Endodermal cell (in vitro differentiated cells): ENCODE data around the gene MSGN1. TPM values are rescaled to one million over a fixed set of nuclear protein-coding genes. Genes with fewer than 3 reads are reported as not detected.

ENCODE experiments used
- DNase-seq: peaks from one replicate; pipeline ENCODE4 v3.0.0-alpha.2; 2017
- H3K27ac ChIP-seq: 2 replicates; pipeline ENCODE4 v1.5.1; 2013; ENCODE audit warnings: mild to moderate bottlenecking, low read depth, low read length, moderate library complexity
- H3K27me3 ChIP-seq: 2 replicates; pipeline ENCODE4 v1.6.1; 2013; ENCODE audit warnings: mild to moderate bottlenecking, low read length, moderate library complexity; ENCODE audit not compliant: insufficient read depth, control insufficient read depth, poor library complexity, severe bottlenecking
- H3K36me3 ChIP-seq: 2 replicates; pipeline ENCODE4 v1.7.0; 2013; ENCODE audit warnings: mild to moderate bottlenecking, low read length, moderate library complexity; ENCODE audit not compliant: control insufficient read depth, insufficient read depth
- H3K4me1 ChIP-seq: one replicate; pipeline ENCODE4 v1.7.0; 2013; ENCODE audit warnings: low read length; ENCODE audit not compliant: control insufficient read depth, insufficient read depth
- H3K4me3 ChIP-seq: 2 replicates; pipeline ENCODE4 v1.5.1; 2013; ENCODE audit warnings: mild to moderate bottlenecking, low read length, moderate library complexity
- H3K9ac ChIP-seq: 2 replicates; pipeline ENCODE4 v1.6.1; 2013; ENCODE audit warnings: mild to moderate bottlenecking, low read length, moderate library complexity; ENCODE audit not compliant: poor library complexity, severe bottlenecking; ENCODE audit errors: extremely low read depth
- H3K9me3 ChIP-seq: 2 replicates; pipeline ENCODE4 v1.6.1; 2013; ENCODE audit warnings: mild to moderate bottlenecking, low read length, moderate library complexity; ENCODE audit not compliant: control insufficient read depth
- H3K27ac Mint-ChIP-seq: 2 replicates; pipeline ENCODE4 v1.8.0; 2020; ENCODE audit warnings: mixed read lengths
- H3K27me3 Mint-ChIP-seq: 2 replicates; pipeline ENCODE4 v1.8.0; 2021; ENCODE audit warnings: mild to moderate bottlenecking, mixed read lengths; ENCODE audit not compliant: insufficient read depth
- H3K36me3 Mint-ChIP-seq: 2 replicates; pipeline ENCODE4 v1.8.0; 2020; ENCODE audit warnings: low read depth, mixed read lengths
- H3K4me1 Mint-ChIP-seq: 2 replicates; pipeline ENCODE4 v1.8.0; 2020; ENCODE audit warnings: mixed read lengths
- H3K4me3 Mint-ChIP-seq: 2 replicates; pipeline ENCODE4 v1.8.0; 2020; ENCODE audit warnings: mild to moderate bottlenecking, moderate library complexity, mixed read lengths
- H3K9me3 Mint-ChIP-seq: 2 replicates; pipeline ENCODE4 v1.8.0; 2020; ENCODE audit warnings: mild to moderate bottlenecking, mixed read lengths
- WGBS, 2 experiments: methylation state at CpG; one replicate each; pipeline versions ENCODE4 v1.1.5 to v1.1.7; 2013; ENCODE audit warnings: missing lambda C conversion rate in 2 of 2, mixed read lengths in 1 of 2; ENCODE audit not compliant: insufficient coverage in 1 of 2, insufficient read length in 1 of 2; 5-methylcytosine and 5-hydroxymethylcytosine counted together
- total RNA-seq, 2 donors: library from RNA; stranded (reverse); fragmentation: NEBNext Ultra II Directional in 1 of 2; extraction: Animal tissue kit (Norgen Biotek cat#: 25700) in 1 of 2; gene quantifications; 2 replicates in 1 of 2; 3 replicates in 1 of 2; pipeline ENCODE4 v1.2.1, GENCODE V29; 2021
- TF ChIP-seq, protein P1 (sequence below): fragments of 200-600 bp; sonication (generic); conservative IDR thresholded peaks from 2 replicates; pipeline ENCODE4 v1.5.0; 2021; ENCODE audit warnings: antibody characterized with exemption, mild to moderate bottlenecking

The MSGN1 gene
- total RNA-seq, 2 donors from 2014 or later = not detected

DNA sequence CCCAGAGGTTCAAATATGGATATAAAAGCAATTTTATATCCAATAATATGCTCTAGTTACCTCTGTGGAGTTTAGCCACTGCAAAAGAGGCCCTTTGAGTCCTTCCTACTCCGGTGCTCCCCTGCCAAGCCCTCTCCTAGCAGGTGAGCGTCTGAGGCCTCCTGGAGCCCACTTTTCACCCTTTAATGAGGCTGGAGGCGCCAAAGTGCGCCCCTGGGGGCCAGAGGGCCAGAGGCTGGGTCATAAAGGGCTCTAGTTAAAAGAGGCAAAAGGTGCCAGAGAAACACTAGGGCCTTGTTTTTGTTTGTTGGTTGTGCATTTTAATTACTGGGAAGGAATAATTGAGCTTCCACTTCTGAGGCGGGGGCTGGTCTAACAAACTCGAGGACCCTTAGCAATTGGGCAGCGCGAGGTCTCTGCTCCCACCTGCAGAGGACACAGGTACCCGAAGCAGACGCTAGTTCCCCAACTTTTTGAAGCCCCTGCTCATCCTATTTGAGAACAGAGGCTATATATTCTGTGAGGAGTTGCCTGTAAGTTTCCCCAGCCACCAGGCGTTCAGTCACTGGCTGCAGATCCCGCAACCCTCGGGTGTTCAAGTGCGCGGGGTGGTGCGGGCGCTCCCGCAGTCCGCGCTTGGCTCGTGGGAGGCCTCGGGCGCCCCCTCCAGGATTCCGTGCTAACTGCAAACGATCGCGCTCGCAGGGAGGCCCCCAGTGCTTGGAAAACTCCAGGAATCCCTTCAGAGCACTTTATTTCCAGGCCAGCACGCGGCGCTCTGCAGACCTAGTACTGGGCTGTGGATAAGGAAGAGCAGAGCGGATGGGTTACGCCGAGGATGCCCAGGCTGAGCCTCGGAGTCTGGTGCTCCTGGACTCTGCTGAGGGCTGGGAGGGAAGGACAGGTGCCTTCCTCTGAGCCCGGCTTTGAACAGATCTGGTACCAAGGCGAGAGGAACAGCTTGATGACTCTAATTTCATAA is 14.1 kb downstream of the MSGN1 start:
- Mint-ChIP-seq H3K4me1 (peaks cover 17% of the 10 kb centered on the region), H3K9me3 (no peaks in the 10 kb centered on the region), H3K4me3 (no peak overlapping the region), H3K27me3 (peaks cover 46% of the 10 kb centered on the region), H3K27ac (no peak overlapping the region), H3K36me3 (no peaks in the 10 kb centered on the region)
- no peaks in the 10 kb centered on the region for H3K9me3 ChIP-seq
- no peak overlapping the region for H3K9ac ChIP-seq
- WGBS, 2 experiments = 19 to 24% methylated on average over 31 to 37 of the region's 37 CpGs
- peaks cover 38% of the 10 kb centered on the region for H3K27me3 ChIP-seq
- no peaks in the 10 kb centered on the region for H3K36me3 ChIP-seq
- TF ChIP-seq, protein P1, sequence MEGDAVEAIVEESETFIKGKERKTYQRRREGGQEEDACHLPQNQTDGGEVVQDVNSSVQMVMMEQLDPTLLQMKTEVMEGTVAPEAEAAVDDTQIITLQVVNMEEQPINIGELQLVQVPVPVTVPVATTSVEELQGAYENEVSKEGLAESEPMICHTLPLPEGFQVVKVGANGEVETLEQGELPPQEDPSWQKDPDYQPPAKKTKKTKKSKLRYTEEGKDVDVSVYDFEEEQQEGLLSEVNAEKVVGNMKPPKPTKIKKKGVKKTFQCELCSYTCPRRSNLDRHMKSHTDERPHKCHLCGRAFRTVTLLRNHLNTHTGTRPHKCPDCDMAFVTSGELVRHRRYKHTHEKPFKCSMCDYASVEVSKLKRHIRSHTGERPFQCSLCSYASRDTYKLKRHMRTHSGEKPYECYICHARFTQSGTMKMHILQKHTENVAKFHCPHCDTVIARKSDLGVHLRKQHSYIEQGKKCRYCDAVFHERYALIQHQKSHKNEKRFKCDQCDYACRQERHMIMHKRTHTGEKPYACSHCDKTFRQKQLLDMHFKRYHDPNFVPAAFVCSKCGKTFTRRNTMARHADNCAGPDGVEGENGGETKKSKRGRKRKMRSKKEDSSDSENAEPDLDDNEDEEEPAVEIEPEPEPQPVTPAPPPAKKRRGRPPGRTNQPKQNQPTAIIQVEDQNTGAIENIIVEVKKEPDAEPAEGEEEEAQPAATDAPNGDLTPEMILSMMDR = peak; percentile 97
- no peak overlapping the region for H3K27ac ChIP-seq
- peak; percentile 98 for DNase-seq
- no peaks in the 10 kb centered on the region for H3K4me1 ChIP-seq
- H3K4me3 ChIP-seq = no peak overlapping the region

GRCh38 chr2:17835516-17835915 is 19.3 kb downstream of the MSGN1 start:
- H3K9me3 Mint-ChIP-seq = no peaks in the 10 kb centered on the region
- 68 to 70% methylated on average over 2 of the region's 2 CpGs for WGBS, 2 experiments
- H3K27ac Mint-ChIP-seq = no peak overlapping the region
- H3K36me3 ChIP-seq = no peaks in the 10 kb centered on the region
- H3K27me3 ChIP-seq = peaks cover 32% of the 10 kb centered on the region
- H3K36me3 Mint-ChIP-seq = no peaks in the 10 kb centered on the region
- H3K4me3 Mint-ChIP-seq = no peak overlapping the region
- no peaks in the 10 kb centered on the region for H3K9me3 ChIP-seq
- H3K27ac ChIP-seq = no peak overlapping the region
- no peaks in the 10 kb centered on the region for H3K4me1 ChIP-seq
- no peak overlapping the region for H3K9ac ChIP-seq
- H3K4me1 Mint-ChIP-seq = peaks cover 5% of the 10 kb centered on the region
- DNase-seq = no peak
- H3K27me3 Mint-ChIP-seq = peaks cover 23% of the 10 kb centered on the region
- H3K4me3 ChIP-seq = no peak overlapping the region
- TF ChIP-seq, protein P1 = peak; percentile 38

DNA sequence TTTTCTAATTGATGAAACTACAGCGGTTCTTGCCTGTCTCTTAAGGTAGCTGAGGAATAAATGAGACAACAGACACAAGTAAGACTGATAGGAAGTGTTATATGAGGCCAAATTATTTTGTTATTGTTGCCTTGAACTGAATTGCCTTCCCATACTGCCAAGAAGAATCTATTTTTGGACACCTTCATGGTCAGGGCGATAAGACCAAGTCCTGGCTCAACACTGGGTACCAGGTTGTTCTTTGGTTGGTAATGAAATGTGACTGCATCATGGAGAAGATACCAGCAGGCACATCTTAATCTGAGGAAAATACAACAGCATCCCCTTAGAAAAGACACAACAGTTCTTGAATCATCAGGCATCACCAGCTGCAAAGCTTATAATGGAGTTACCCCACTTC is 23.7 kb downstream of the MSGN1 start:
- H3K9ac ChIP-seq = no peak overlapping the region
- H3K36me3 ChIP-seq = no peaks in the 10 kb centered on the region
- Mint-ChIP-seq H3K27ac (no peak overlapping the region), H3K36me3 (no peaks in the 10 kb centered on the region), H3K27me3 (peaks cover 10% of the 10 kb centered on the region), H3K9me3 (no peaks in the 10 kb centered on the region), H3K4me1 (peaks cover 2% of the 10 kb centered on the region), H3K4me3 (no peak overlapping the region)
- TF ChIP-seq, protein P1 = no peak
- no peak overlapping the region for H3K27ac ChIP-seq
- 88 to 100% methylated on average over 1 to 2 of the region's 2 CpGs for WGBS, 2 experiments
- H3K9me3 ChIP-seq = no peaks in the 10 kb centered on the region
- H3K4me3 ChIP-seq = no peak overlapping the region
- peaks cover 16% of the 10 kb centered on the region for H3K27me3 ChIP-seq
- no peaks in the 10 kb centered on the region for H3K4me1 ChIP-seq
- DNase-seq = no peak
